GM12892 (cell line): Measurements from ENCODE around the gene PRKN.

Experiments
- POLR2A ChIP-seq: IDR thresholded peaks from 2 replicates; pipeline ENCODE4 v1.6.1; 2011; ENCODE audit warnings: low read depth, low read length, control low read depth
- POLR2AphosphoS5 ChIP-seq: IDR thresholded peaks from 2 replicates; pipeline ENCODE4 v1.6.1; 2011; ENCODE audit warnings: low read depth, low read length, control low read depth
- TAF1 ChIP-seq: IDR thresholded peaks from 2 replicates; pipeline ENCODE4 v1.6.1; 2011; ENCODE audit warnings: low read depth, mild to moderate bottlenecking, control low read depth, low read length, borderline replicate concordance

DNA sequence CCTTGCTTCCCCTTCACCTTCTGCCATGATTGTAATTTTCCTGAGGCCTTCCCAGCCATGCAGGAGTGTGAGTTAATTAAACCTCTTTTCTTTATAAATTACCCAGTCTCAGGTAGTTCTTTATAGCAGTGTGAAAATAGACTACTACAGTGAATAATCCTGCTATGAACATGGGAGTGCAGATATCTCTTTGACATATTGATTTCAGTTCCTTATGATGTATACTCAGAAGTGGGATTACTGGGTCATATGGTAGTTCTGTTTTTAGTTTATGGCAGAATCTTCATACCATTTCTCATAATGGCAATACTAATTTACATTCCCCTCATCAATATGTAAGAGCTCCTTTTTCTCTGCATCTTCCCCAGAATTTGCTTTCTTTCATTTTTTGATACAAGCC is 26.2 kb upstream of the PRKN start:
- TF ChIP-seq TAF1 (no peak), POLR2A (no peak), POLR2AphosphoS5 (no peak)
